ENCODE data around the gene ZNF543.

GRCh38 chr19:57362997-57363687, 42.9 kb downstream of the ZNF543 start, which contains the start of the genes TRAPPC2B and ZNF547:
- TF ChIP-seq CTCF (IDR thresholded peaks at IDR 0.05 in 4 of 5, conservative IDR thresholded peaks at IDR 0.05 in 1 of 5) (peak in 1 of 5 experiments; percentile 15), POLR2A (IDR thresholded peaks at IDR 0.05) (peak; percentile 80 to 81)

All from gastrocnemius medialis (tissue), 4 donors.